ENCODE data around the gene PLEKHD1.

DNA sequence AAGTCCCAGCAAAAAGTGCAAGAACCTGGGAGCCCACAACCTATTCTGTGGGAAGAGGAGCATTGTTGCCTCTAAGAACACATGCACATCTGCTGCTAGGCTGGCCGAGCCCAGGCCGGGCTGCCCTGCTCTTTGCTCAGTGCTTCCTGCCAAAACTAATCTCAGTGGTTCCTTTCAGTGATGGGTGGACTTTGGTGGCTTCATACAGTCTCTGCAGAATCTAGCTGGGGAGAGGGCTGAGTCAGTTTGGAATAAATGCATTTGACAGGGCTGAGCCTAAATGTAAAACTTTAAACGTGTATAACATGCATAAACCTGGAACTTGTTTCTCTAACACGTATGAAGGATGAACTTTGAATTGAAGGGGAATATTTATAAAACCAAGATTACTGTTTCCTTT is 45.6 kb downstream of the PLEKHD1 start:
- no peak for TF ChIP-seq POLR2A (IDR thresholded peaks at IDR 0.05)
- TF ChIP-seq, protein P1, sequence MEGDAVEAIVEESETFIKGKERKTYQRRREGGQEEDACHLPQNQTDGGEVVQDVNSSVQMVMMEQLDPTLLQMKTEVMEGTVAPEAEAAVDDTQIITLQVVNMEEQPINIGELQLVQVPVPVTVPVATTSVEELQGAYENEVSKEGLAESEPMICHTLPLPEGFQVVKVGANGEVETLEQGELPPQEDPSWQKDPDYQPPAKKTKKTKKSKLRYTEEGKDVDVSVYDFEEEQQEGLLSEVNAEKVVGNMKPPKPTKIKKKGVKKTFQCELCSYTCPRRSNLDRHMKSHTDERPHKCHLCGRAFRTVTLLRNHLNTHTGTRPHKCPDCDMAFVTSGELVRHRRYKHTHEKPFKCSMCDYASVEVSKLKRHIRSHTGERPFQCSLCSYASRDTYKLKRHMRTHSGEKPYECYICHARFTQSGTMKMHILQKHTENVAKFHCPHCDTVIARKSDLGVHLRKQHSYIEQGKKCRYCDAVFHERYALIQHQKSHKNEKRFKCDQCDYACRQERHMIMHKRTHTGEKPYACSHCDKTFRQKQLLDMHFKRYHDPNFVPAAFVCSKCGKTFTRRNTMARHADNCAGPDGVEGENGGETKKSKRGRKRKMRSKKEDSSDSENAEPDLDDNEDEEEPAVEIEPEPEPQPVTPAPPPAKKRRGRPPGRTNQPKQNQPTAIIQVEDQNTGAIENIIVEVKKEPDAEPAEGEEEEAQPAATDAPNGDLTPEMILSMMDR (IDR thresholded peaks at IDR 0.05) = no peak
